HG03558 (cell line): Measurements from ENCODE around the gene FUT8.
"Not testable (repeated sequence)": the region's sequence is repeated elsewhere in the genome, so short reads cannot be mapped to it uniquely, and the experiment has no call there.

Experiments
- ATAC-seq: cut with Tn5 transposase; IDR thresholded peaks from one replicate; pipeline ENCODE4 v1.9.1; 2021; ENCODE audit warnings: moderate number of reproducible peaks; ENCODE audit not compliant: unreplicated experiment; ENCODE audit errors: extremely low read depth

FUT8 gene

GRCh38 chr14:65600742-65601141, 188.2 kb downstream of the FUT8 start:
- no peak for ATAC-seq

DNA sequence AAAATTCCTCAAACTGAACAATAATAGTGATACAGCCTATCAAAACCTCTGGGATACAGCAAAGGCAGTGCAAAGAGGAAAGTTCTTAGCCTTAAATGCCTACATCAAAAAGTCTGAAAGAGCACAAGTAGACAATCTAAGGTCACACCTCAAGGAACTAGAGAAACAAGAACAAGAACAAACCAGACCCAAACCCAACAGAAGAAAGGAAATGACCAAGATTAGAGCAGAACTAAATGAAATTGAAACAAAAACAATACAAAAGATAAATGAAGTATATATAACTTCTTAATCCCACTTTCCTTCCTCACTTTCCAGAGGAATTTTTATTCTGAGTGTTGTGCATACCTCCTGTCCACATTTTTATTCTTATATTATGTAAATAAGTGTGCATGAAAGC, 192.0 kb downstream of the FUT8 start:
- no peak for ATAC-seq

DNA sequence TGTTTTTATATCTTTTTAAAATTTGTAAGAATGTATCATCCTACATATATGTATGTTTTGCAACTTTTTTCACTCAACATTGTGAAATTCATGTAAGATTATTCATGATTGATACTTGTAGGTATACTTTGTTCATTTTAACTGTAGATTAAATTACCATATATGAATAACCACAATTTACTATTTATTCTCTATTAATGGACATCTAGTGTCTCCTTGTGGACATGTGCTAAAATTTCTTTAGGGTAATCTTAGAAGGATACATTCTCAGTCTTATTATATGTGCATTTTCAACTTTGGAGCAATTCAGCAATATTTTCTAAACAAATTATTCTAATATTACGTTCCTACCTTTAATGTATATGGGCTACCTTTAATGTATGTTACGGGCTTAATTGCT, 192.4 kb downstream of the FUT8 start:
- ATAC-seq, result no peak

GRCh38 chr14:65606460-65606859, 193.9 kb downstream of the FUT8 start:
- ATAC-seq, result no peak

GRCh38 chr14:65613131-65613650, 200.7 kb downstream of the FUT8 start:
- no peak for ATAC-seq

DNA sequence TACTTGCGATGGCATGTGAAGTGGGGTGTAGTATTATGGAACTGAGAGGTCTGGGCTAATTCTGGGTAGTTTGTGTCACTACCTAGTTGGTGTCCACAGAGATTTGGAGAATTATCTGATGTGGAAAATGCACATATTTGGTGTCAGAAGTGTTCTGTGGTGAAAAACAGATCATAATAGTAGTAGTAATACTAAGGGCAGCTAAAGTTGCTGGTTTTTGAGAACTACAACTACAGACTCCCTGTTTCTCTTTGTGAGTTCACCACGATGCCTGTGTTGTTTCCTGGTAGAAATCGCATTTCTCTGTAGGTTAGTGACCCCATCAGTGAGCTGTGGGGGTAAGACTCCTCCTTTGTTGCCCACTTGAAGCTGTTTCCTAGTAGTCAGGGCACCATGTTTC, 206.5 kb downstream of the FUT8 start:
- no peak for ATAC-seq

DNA sequence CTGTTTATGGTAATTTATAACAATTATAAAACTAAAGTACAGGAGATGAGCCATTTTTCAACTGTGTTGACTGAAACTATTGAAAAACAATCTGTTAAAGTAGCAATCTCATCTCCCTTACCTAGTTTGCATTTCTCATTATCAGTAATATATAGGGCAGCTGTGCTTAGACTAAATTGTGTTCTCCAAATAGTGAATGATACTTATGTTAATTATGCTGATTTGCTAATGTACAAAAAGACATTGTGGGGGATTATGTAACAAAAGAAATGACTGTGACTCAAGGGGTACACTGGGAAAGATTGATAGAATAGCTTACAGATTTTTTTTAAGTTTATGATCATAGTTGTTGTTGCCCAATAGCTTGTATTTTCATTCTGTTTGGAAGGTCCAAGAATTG, 207.7 kb downstream of the FUT8 start:
- ATAC-seq, result no peak

DNA sequence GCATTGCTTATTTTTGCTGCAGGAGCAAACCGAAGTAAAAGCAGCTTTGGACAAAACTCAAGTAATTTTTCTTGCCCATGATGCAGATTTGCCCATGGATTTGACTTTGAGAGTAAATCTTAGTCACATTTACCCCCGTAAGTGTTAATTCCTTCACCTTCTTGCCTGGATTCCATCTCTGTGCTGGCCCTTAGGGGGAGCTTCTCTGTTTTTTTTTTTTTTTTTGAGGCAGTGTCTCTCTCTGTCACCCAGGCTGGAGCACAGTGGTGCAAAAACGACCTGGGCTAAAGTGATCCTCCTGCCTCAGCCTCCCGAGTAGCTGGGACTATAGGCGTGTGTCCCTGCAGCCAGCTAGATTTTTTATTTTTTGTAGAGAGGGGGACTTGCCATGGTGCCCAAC, 210.2 kb downstream of the FUT8 start:
- ATAC-seq, result no peak

- ATAC-seq, result no peak
These were observed 211.2 kb downstream of the FUT8 start for GRCh38 chr14:65623759-65624158.

GRCh38 chr14:65627315-65627714, 214.8 kb downstream of the FUT8 start:
- no peak for ATAC-seq

- no peak for ATAC-seq
These were observed 216.1 kb downstream of the FUT8 start for GRCh38 chr14:65628664-65629063.

DNA sequence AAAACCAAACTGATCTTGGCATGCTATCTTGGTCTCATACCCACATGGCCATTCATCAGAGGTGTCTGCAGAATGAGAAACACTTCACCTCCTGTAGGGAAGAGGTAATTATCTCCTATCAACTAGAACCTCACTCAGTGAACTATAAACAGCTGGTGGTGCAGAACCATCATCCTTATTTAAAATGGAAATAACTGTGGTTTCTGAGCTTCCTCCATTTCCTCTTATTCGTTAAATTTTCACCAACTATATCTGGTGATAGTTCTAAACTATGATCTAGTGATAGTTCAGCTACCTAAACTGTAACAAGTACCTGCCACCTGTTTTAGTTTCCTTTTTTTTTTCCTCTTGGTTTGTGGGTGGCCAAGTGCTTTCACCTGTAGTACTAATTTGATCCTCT, 218.5 kb downstream of the FUT8 start:
- no peak for ATAC-seq

DNA sequence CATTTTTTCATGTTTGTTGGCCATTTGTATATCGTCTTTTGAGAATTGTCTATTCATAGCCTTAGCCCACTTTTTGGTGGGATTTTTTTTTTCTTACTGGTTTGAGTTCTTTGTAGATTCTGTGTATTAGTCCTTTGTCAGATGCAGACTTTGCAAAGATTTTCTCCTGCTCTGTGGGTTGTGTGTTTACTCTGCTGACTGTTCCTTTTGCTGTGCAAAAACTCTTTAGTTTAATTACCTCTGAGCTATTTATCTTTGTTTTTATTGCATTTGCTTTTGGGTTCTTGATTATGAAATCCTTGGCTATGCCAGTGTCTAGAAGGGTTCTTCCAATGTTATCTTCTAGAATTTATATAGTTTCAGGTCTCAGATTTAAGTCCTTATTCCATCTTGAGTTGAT, 220.0 kb downstream of the FUT8 start:
- no peak for ATAC-seq

- ATAC-seq, result not testable (repeated sequence)
These were observed 221.1 kb downstream of the FUT8 start for GRCh38 chr14:65633666-65634065.

- peak; percentile 46 for ATAC-seq
These were observed 225.2 kb downstream of the FUT8 start for GRCh38 chr14:65637780-65638179.

GRCh38 chr14:65639216-65639615, 226.7 kb downstream of the FUT8 start:
- ATAC-seq, result no peak

- ATAC-seq, result no peak
These were observed 238.3 kb downstream of the FUT8 start for GRCh38 chr14:65650826-65651225.

DNA sequence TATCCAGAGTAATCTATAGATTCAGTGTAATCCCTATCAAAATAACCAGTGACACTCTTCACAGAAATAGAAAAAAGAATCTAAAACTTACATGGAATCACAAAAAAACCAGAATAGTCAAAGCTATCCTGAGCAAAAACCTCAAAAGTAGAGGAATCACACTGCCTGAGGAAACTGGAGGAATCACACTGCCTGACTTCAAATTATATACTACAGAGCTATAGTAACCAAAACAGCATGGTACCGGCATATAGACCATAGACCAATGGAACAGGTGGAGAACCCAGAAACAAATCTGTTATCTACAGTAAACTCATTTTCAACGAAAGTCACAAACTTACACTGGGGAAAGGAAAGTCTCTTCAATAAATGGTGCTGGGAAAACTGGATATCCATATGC, 244.0 kb downstream of the FUT8 start:
- no peak for ATAC-seq

GRCh38 chr14:65658202-65658601, 245.7 kb downstream of the FUT8 start:
- no peak for ATAC-seq

DNA sequence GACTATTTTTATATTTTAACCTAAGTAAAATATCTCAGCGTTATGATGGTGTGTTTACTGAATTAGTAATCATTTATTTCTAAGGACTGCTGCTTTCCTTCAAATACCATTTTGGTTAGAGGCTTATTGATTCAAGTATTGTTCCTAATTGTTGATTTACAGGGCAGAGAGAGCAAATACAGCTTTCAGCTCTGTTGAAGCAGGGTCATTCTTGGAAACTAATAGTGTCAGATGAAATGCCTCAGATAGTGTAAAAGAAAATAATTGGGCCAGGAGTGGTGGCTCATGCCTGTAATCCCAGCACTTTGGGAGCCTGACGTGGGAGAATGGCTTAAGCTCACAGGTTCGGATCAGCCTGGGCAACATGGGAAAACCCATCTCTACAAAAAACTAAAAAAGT, 249.3 kb downstream of the FUT8 start:
- ATAC-seq, result no peak

DNA sequence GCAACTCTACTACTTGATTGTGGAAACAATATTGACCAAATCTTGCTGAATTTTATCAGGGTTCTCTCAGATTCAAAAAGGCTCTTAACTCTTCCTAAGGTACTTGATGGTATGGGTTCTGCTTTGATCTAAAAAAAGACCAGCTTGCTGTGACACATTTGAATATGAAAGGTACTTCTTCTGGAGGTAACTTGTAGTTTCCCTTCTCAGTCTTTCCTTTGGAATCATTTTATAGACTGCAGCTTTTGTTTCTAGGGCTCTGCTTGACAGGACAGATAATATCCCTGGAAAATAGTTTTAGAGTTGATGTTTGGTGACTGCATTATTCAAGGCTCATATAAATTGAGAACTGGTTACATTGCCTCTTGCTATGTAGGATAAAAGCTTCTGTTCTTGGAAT, 251.9 kb downstream of the FUT8 start:
- ATAC-seq, result no peak

DNA sequence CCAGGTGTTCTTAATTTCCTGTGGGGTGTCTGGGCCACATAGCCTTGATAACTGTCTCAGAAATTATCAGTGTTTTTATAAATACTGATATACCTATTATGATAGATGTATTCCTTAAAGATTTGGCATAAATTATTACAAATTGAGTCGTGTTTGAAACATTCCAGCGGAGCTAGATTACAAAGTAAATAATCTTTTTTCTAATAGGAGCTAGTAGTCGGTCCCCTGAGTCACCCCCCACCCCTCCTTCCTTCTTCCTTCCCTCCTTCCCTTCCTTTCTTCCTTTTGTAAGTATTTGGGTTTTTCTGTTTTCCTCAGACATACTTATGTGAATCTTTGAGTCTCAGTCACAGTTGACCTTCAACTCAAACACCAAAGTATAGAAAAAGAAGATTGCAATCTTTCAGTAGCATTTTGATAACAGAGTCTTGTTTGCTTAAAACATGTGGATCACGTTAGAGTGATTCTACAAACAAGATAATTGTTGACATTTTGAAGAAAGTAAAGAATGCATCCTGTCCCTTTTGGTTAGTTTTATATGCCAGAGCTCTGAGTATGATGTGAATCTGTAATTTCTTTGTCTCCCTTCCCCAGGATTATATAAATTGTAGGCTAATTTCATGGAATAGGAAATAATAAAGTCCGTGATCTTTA, 264.0 kb downstream of the FUT8 start:
- ATAC-seq, result no peak

- no peak for ATAC-seq
These were observed 273.0 kb downstream of the FUT8 start for GRCh38 chr14:65685572-65685971.
